HEK293T (cell line): ENCODE results near the gene SASS6.

Experiments
- BHLHE40 ChIP-seq: fragments of 450-650 bp; IDR thresholded peaks from 2 replicates; pipeline ENCODE4 v1.6.1; 2016; ENCODE audit warnings: mild to moderate bottlenecking, moderate library complexity, borderline replicate concordance
- CTBP1 ChIP-seq: fragments of 450-650 bp; IDR thresholded peaks from 2 replicates; pipeline ENCODE4 v1.6.1; 2016; ENCODE audit warnings: borderline replicate concordance
- ELF4 ChIP-seq: fragments of 450-650 bp; IDR thresholded peaks from 2 replicates; pipeline ENCODE4 v1.6.1; 2017; ENCODE audit warnings: antibody characterized with exemption
- FOXA1 ChIP-seq: fragments of 450-650 bp; IDR thresholded peaks from 2 replicates; pipeline ENCODE4 v1.6.1; 2016; ENCODE audit warnings: mild to moderate bottlenecking
- FOXK2 ChIP-seq: fragments of 450-650 bp; IDR thresholded peaks from 2 replicates; pipeline ENCODE4 v1.6.1; 2016; ENCODE audit warnings: mild to moderate bottlenecking
- FOXM1 ChIP-seq: fragments of 450-650 bp; IDR thresholded peaks from 2 replicates; pipeline ENCODE4 v1.6.1; 2017; ENCODE audit warnings: mild to moderate bottlenecking, borderline replicate concordance
- HDGF ChIP-seq: fragments of 450-650 bp; IDR thresholded peaks from 2 replicates; pipeline ENCODE4 v1.6.1; 2017; ENCODE audit warnings: antibody characterized with exemption, borderline replicate concordance
- LEF1 ChIP-seq: fragments of 450-650 bp; IDR thresholded peaks from 2 replicates; pipeline ENCODE4 v1.6.1; 2017; ENCODE audit warnings: mild to moderate bottlenecking, borderline replicate concordance
- NFRKB ChIP-seq: fragments of 450-650 bp; IDR thresholded peaks from 2 replicates; pipeline ENCODE4 v1.6.1; 2016; ENCODE audit warnings: mild to moderate bottlenecking, moderate library complexity
- SP1 ChIP-seq: fragments of 450-650 bp; IDR thresholded peaks from 2 replicates; pipeline ENCODE4 v1.6.1; 2017
- SUZ12 ChIP-seq: fragments of 450-650 bp; IDR thresholded peaks from 2 replicates; pipeline ENCODE4 v1.6.1; 2016; ENCODE audit warnings: mild to moderate bottlenecking
- TARDBP ChIP-seq: fragments of 450-650 bp; IDR thresholded peaks from 2 replicates; pipeline ENCODE4 v1.6.1; 2016

DNA sequence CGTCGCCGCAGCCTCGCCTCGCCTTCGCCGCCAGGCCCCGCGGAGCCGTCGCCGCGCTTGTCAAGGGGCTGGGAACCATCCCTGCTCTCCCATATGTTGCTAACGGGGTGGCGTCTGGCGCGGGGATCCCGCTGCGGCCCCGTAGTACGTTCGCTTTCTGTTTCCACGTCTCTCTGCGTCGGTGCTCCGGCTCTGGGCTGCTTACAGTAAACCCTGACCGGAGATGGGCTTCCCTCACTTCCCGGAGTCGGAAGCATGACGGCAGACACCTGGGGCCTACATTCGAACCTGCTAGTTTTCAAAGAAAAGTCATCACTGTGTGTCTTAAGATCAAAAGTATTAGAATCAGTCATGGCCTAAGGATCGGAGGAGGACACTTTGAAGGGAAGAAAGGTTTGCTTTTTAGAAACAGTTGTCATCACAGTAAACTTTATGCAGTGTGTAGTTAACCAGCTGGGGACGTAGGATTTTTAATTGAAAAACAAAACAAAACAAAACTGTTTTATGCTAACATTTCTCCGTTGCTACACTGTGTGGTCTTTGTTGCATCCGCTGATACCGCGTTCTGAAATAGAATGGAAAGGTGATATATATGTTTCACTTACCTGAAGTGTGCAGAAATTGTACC lies 94.0 kb downstream of the SASS6 start:
- TF ChIP-seq ELF4: no peak
- no peak for TF ChIP-seq FOXK2
- TF ChIP-seq FOXA1: no peak
- no peak for TF ChIP-seq SUZ12
- no peak for TF ChIP-seq SP1
- no peak for TF ChIP-seq TARDBP
- no peak for TF ChIP-seq CTBP1
- TF ChIP-seq NFRKB: no peak
- no peak for TF ChIP-seq HDGF
- no peak for TF ChIP-seq LEF1
- TF ChIP-seq BHLHE40: no peak
- no peak for TF ChIP-seq FOXM1
